H1 (cell line): ENCODE results near the gene CDON. TPM values are rescaled to one million over a fixed set of nuclear protein-coding genes. Genes with fewer than 3 reads are reported as not detected.

Source experiments
- CREB1 ChIP-seq: IDR thresholded peaks from 2 replicates; pipeline ENCODE4 v1.6.1; 2012; ENCODE audit warnings: inconsistent platforms
- CTCF ChIP-seq, 3 experiments: IDR thresholded peaks; 1 replicate in 2 of 3; 2 replicates in 1 of 3; pipeline versions ENCODE4 v1.5.1 to v1.6.1; 2011; ENCODE audit warnings: low read length in 3 of 3, mild to moderate bottlenecking in 3 of 3, inconsistent platforms in 2 of 3, low read depth in 1 of 3, moderate library complexity in 1 of 3; ENCODE audit not compliant: insufficient read depth in 1 of 3; ENCODE audit errors: control extremely low read depth in 1 of 3
- SIRT6 ChIP-seq: IDR thresholded peaks from one replicate; pipeline ENCODE4 v1.7.1; 2012; ENCODE audit warnings: low read length, inconsistent platforms
- polyA plus RNA-seq, 7 experiments: library from polyadenylated mRNA; depleted of rRNA in 3 of 7; stranded (reverse) in 5 of 7; unstranded in 2 of 7; fragments of >200 nt in 5 of 7; fragments of 200-250 nt in 2 of 7; gene quantifications; 1 replicate in 5 of 7; 2 replicates in 1 of 7; 4 replicates in 1 of 7; pipeline versions ENCODE4 v1.2.1 to v1.2.3, GENCODE V29; 2011 to 2013; ENCODE audit warnings: missing spikeins in 2 of 7, mixed read lengths in 2 of 7
- total RNA-seq: library from RNA; stranded (reverse); fragmentation: NEBNext Ultra II Directional; extraction: Animal tissue kit (Norgen Biotek cat#: 25700); gene quantifications from 2 replicates; pipeline ENCODE4 v1.2.1, GENCODE V29; 2021
- TF ChIP-seq, protein P1 (sequence below): IDR thresholded peaks from 2 replicates; pipeline ENCODE4 v1.6.1; 2011; ENCODE audit warnings: low read depth, mild to moderate bottlenecking, low read length; ENCODE audit not compliant: insufficient read depth

The CDON gene
- total and polyA plus RNA-seq, 2 of the 8 experiments (the other 6 are each of a cell fraction or from before 2014, with no cell fraction given) = 11.0 to 32.5 TPM

DNA sequence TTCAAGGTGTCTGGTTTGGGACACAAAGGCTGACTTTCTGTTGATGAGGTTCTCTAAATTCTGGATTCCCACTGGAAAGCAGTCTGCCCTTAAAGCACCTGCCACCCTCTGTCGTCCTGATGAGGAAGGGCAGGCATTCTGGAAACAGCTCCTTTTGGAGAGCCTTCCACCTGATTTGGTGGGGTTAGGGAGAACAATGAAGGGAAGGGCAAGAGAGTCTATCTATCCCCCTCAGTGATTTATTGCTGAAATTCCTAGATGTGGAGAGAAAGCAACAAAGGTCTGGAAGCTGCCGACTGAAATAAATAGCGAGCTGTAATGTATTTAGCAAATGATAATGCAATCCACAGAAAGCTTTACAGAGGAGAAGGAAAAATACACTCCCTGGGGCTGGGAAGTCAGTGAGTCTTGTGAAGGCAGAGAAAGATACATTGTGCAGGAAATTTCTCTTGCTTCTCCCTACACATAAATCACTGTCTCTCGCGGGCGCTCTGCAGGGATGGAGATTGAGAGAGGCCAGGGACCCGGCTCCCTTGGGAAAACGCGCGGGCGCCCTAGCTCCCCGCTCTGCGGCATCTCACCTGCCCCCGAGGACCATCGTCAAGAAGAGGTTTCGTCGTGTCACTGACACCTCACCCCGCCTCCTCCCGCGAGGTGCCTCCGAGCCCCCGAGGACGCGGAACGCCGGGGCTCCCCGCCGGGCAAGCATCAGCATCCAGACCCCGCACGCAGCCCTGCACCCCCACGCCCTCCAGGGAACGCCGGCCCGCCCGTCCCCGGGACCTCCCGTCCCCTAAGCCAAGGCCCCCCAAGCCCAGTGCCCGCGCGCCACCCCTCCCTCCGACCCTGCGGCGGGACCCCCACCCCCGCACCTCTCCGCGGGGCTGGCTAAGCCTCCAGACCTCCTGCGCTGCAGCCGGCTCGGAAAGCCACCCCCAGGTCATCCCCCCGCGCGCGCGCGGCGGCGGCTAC, 673 bp downstream of the CDON start (continued):
- TF ChIP-seq CREB1 (no peak), SIRT6 (no peak), CTCF (IDR thresholded peaks at IDR 0.05; ENCODE audit: control extremely low read depth in 1 of 3, insufficient read depth in 1 of 3, low read depth in 1 of 3, low read length in 3 of 3) (peak; percentile 66 to 75 (median 69))
- TF ChIP-seq, protein P1, sequence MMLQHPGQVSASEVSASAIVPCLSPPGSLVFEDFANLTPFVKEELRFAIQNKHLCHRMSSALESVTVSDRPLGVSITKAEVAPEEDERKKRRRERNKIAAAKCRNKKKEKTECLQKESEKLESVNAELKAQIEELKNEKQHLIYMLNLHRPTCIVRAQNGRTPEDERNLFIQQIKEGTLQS = no peak
